Measurements from ENCODE around the gene KLHL24.

The KLHL24 gene

DNA sequence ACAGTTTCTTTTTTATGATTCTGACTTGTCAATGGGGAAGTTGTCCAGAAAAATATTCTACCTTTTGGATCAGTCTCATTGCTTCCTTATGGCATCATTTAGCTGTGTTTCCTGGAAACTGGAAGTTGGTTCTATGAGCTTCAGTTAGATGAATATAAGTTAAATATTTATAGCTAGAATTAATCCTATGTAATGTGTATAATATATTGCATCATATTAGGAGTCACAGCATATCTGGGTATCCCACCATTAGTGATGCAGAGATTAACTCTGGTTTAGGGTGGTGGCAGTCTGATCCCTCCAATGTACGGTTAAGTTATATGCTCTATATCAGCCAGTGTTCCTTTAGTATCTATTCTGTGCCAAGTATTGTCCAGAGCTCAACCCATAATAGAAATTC lies 19.3 kb downstream of the KLHL24 start:
- Histone ChIP-seq H3K27me3 (ENCODE audit: insufficient read depth, poor library complexity, severe bottlenecking) (no peaks in the 10 kb centered on the region), H3K4me1 (ENCODE audit: insufficient read depth, poor library complexity, severe bottlenecking) (no peaks in the 10 kb centered on the region), H3K9me3 (ENCODE audit: severe bottlenecking) (peaks cover 22% of the 10 kb centered on the region), H3K36me3 (ENCODE audit: low read depth) (no peaks in the 10 kb centered on the region), H3K27ac (ENCODE audit: poor library complexity, severe bottlenecking) (no peak overlapping the region), H3K4me3 (ENCODE audit: severe bottlenecking) (no peak overlapping the region)
- TF ChIP-seq, protein P1, sequence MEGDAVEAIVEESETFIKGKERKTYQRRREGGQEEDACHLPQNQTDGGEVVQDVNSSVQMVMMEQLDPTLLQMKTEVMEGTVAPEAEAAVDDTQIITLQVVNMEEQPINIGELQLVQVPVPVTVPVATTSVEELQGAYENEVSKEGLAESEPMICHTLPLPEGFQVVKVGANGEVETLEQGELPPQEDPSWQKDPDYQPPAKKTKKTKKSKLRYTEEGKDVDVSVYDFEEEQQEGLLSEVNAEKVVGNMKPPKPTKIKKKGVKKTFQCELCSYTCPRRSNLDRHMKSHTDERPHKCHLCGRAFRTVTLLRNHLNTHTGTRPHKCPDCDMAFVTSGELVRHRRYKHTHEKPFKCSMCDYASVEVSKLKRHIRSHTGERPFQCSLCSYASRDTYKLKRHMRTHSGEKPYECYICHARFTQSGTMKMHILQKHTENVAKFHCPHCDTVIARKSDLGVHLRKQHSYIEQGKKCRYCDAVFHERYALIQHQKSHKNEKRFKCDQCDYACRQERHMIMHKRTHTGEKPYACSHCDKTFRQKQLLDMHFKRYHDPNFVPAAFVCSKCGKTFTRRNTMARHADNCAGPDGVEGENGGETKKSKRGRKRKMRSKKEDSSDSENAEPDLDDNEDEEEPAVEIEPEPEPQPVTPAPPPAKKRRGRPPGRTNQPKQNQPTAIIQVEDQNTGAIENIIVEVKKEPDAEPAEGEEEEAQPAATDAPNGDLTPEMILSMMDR (IDR thresholded peaks at IDR 0.05; ENCODE audit: poor library complexity, severe bottlenecking) = no peak
- ATAC-seq (ENCODE audit: low read depth) (no peak), DNase-seq (ENCODE audit: low spot score) (no peak)

DNA sequence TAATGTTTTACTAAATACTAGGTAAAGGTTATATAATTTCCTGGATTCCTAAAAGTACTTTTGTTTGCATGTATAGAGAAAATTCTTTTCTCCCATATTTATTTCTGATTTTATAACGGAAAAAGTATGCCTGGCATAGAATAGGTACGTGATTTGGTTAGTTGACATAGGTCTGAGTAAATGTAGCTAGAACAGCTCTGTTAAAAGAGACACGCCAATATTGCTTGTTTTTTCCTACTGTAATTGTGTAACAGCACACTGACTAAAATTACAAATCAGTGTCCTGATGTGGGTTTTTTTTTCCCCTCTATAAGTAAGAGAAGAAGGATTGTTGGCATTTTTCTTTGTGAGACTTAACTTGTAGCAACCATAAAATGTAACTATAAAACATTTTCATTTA lies 26.7 kb downstream of the KLHL24 start:
- no peak for ATAC-seq (ENCODE audit: low read depth)

DNA sequence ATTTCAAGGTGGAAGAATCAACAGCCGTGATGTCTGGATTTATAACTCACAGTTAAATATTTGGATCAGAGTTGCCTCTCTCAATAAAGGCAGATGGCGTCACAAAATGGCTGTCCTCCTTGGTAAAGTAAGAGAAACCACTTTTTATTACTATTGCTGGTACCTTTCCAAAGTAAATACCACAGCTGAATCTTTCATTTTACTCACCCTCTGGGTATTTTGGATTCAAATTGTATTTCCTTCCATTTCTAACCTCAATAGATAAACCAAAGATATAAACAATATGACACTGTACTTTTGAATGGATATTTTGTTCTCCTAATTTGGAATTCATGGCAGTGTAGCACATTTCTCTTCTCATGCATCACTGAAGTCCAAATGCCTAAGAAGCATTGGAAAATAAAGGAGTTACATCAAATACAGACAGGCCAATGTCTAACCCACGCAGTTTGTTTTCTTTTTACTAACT lies 29.5 kb downstream of the KLHL24 start:
- no peak for DNase-seq (ENCODE audit: low spot score)
- H3K9me3 ChIP-seq (ENCODE audit: severe bottlenecking) = no peaks in the 10 kb centered on the region
- no peaks in the 10 kb centered on the region for H3K27me3 ChIP-seq (ENCODE audit: insufficient read depth, poor library complexity, severe bottlenecking)
- TF ChIP-seq, protein P1 (IDR thresholded peaks at IDR 0.05; ENCODE audit: poor library complexity, severe bottlenecking) = no peak
- no peak overlapping the region for H3K4me3 ChIP-seq (ENCODE audit: severe bottlenecking)
- peaks cover 9% of the 10 kb centered on the region for H3K4me1 ChIP-seq (ENCODE audit: insufficient read depth, poor library complexity, severe bottlenecking)
- peak overlapping the region; percentile 28 for H3K27ac ChIP-seq (ENCODE audit: poor library complexity, severe bottlenecking)
- ATAC-seq (ENCODE audit: low read depth) = peak; percentile 80
- H3K36me3 ChIP-seq (ENCODE audit: low read depth) = no peaks in the 10 kb centered on the region

More for the DNA sequence above, 26.7 kb downstream of the KLHL24 start:
- Histone ChIP-seq H3K4me1 (ENCODE audit: insufficient read depth, poor library complexity, severe bottlenecking) (peaks cover 9% of the 10 kb centered on the region), H3K9me3 (ENCODE audit: severe bottlenecking) (no peaks in the 10 kb centered on the region), H3K36me3 (ENCODE audit: low read depth) (no peaks in the 10 kb centered on the region), H3K27ac (ENCODE audit: poor library complexity, severe bottlenecking) (no peak overlapping the region), H3K27me3 (ENCODE audit: insufficient read depth, poor library complexity, severe bottlenecking) (no peaks in the 10 kb centered on the region), H3K4me3 (ENCODE audit: severe bottlenecking) (no peak overlapping the region)
- DNase-seq (ENCODE audit: low spot score) = no peak
- TF ChIP-seq, protein P1 (IDR thresholded peaks at IDR 0.05; ENCODE audit: poor library complexity, severe bottlenecking) = no peak

DNA sequence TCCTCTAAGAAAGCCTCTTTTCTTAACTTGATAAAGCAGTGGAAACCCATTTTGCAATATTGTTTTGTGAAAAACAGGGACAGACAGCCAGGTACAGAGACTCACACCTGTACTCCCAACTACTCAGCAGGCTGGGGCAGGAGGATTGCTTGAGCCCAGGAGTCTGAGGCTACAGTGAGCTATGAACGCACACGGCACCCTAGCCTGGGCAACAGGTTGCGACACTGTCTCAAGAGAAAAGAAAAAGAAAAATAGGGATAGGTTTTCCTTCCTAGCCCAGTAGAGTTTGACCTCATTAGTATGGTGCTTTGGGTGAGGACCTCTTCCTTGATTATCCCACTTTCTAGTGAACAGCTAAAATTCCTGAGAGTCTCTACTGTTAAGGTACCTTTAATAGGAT lies 44.6 kb downstream of the KLHL24 start:
- Histone ChIP-seq H3K27me3 (ENCODE audit: insufficient read depth, poor library complexity, severe bottlenecking) (no peaks in the 10 kb centered on the region), H3K9me3 (ENCODE audit: severe bottlenecking) (no peaks in the 10 kb centered on the region), H3K36me3 (ENCODE audit: low read depth) (no peaks in the 10 kb centered on the region), H3K27ac (ENCODE audit: poor library complexity, severe bottlenecking) (no peak overlapping the region), H3K4me1 (ENCODE audit: insufficient read depth, poor library complexity, severe bottlenecking) (no peaks in the 10 kb centered on the region), H3K4me3 (ENCODE audit: severe bottlenecking) (no peak overlapping the region)
- no peak for ATAC-seq (ENCODE audit: low read depth)
- TF ChIP-seq, protein P1 (IDR thresholded peaks at IDR 0.05; ENCODE audit: poor library complexity, severe bottlenecking) = no peak
- no peak for DNase-seq (ENCODE audit: low spot score)

DNA sequence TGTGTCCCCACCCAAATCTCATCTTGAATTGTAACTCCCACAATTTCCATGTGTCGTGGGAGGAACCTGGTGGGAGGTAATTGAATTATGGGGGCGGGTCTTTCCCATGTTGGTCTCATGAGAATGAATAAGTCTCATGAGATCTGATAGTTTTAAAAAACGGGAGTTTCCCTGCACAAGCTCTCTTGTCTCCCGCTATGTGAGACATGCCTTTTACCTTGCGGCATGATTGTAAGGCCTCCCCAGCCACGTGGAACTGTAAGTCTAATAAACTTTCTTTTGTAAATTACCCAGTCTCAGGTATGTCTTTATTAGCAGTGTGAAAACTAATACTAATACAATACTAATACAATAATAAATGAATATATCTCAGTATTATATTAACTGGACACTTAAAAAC lies 52.3 kb downstream of the KLHL24 start:
- ATAC-seq (ENCODE audit: low read depth) = no peak
- Histone ChIP-seq H3K4me1 (ENCODE audit: insufficient read depth, poor library complexity, severe bottlenecking) (no peaks in the 10 kb centered on the region), H3K36me3 (ENCODE audit: low read depth) (no peaks in the 10 kb centered on the region), H3K9me3 (ENCODE audit: severe bottlenecking) (no peaks in the 10 kb centered on the region), H3K4me3 (ENCODE audit: severe bottlenecking) (no peak overlapping the region), H3K27me3 (ENCODE audit: insufficient read depth, poor library complexity, severe bottlenecking) (no peaks in the 10 kb centered on the region), H3K27ac (ENCODE audit: poor library complexity, severe bottlenecking) (no peak overlapping the region)
- TF ChIP-seq, protein P1 (IDR thresholded peaks at IDR 0.05; ENCODE audit: poor library complexity, severe bottlenecking) = no peak
- no peak for DNase-seq (ENCODE audit: low spot score)

All from RWPE2 (cell line).